Endodermal cell (in vitro differentiated cells): ENCODE results near the gene RSU1. TPM values are rescaled to one million over a fixed set of nuclear protein-coding genes. Genes with fewer than 3 reads are reported as not detected.
A peak's percentile ranks its signal among the peaks of the same experiment; 100 is the strongest.

Experiments
- DNase-seq: peaks from one replicate; pipeline ENCODE4 v3.0.0-alpha.2; 2017
- H3K27ac ChIP-seq: 2 replicates; pipeline ENCODE4 v1.5.1; 2013; ENCODE audit warnings: mild to moderate bottlenecking, low read depth, low read length, moderate library complexity
- H3K27me3 ChIP-seq: 2 replicates; pipeline ENCODE4 v1.6.1; 2013; ENCODE audit warnings: mild to moderate bottlenecking, low read length, moderate library complexity; ENCODE audit not compliant: insufficient read depth, control insufficient read depth, poor library complexity, severe bottlenecking
- H3K36me3 ChIP-seq: 2 replicates; pipeline ENCODE4 v1.7.0; 2013; ENCODE audit warnings: mild to moderate bottlenecking, low read length, moderate library complexity; ENCODE audit not compliant: control insufficient read depth, insufficient read depth
- H3K4me1 ChIP-seq: one replicate; pipeline ENCODE4 v1.7.0; 2013; ENCODE audit warnings: low read length; ENCODE audit not compliant: control insufficient read depth, insufficient read depth
- H3K4me3 ChIP-seq: 2 replicates; pipeline ENCODE4 v1.5.1; 2013; ENCODE audit warnings: mild to moderate bottlenecking, low read length, moderate library complexity
- H3K9ac ChIP-seq: 2 replicates; pipeline ENCODE4 v1.6.1; 2013; ENCODE audit warnings: mild to moderate bottlenecking, low read length, moderate library complexity; ENCODE audit not compliant: poor library complexity, severe bottlenecking; ENCODE audit errors: extremely low read depth
- H3K9me3 ChIP-seq: 2 replicates; pipeline ENCODE4 v1.6.1; 2013; ENCODE audit warnings: mild to moderate bottlenecking, low read length, moderate library complexity; ENCODE audit not compliant: control insufficient read depth
- H3K27ac Mint-ChIP-seq: 2 replicates; pipeline ENCODE4 v1.8.0; 2020; ENCODE audit warnings: mixed read lengths
- H3K27me3 Mint-ChIP-seq: 2 replicates; pipeline ENCODE4 v1.8.0; 2021; ENCODE audit warnings: mild to moderate bottlenecking, mixed read lengths; ENCODE audit not compliant: insufficient read depth
- H3K36me3 Mint-ChIP-seq: 2 replicates; pipeline ENCODE4 v1.8.0; 2020; ENCODE audit warnings: low read depth, mixed read lengths
- H3K4me1 Mint-ChIP-seq: 2 replicates; pipeline ENCODE4 v1.8.0; 2020; ENCODE audit warnings: mixed read lengths
- H3K4me3 Mint-ChIP-seq: 2 replicates; pipeline ENCODE4 v1.8.0; 2020; ENCODE audit warnings: mild to moderate bottlenecking, moderate library complexity, mixed read lengths
- H3K9me3 Mint-ChIP-seq: 2 replicates; pipeline ENCODE4 v1.8.0; 2020; ENCODE audit warnings: mild to moderate bottlenecking, mixed read lengths
- CTCF ChIP-seq: fragments of 200-600 bp; sonication (generic); conservative IDR thresholded peaks from 2 replicates; pipeline ENCODE4 v1.5.0; 2021; ENCODE audit warnings: antibody characterized with exemption, mild to moderate bottlenecking
- WGBS, 2 experiments: methylation state at CpG; one replicate each; pipeline versions ENCODE4 v1.1.5 to v1.1.7; 2013; ENCODE audit warnings: missing lambda C conversion rate in 2 of 2, mixed read lengths in 1 of 2; ENCODE audit not compliant: insufficient coverage in 1 of 2, insufficient read length in 1 of 2; 5-methylcytosine and 5-hydroxymethylcytosine counted together
- long read RNA-seq, 4 experiments: library from polyadenylated mRNA in 2 of 4; library from RNA in 1 of 4; library from capped mRNA in 1 of 4; stranded (forward) in 3 of 4; unstranded in 1 of 4; transcript quantifications; one replicate each; pipeline ENCODE4 v2.0.0, GENCODE V29; 2020 to 2021; ENCODE audit warnings: inconsistent platforms in 1 of 4
- polyA plus RNA-seq, 2 experiments: library from polyadenylated mRNA; stranded (reverse); fragments of 50-300 nt; gene quantifications; one replicate each; pipeline ENCODE4 v1.2.3, GENCODE V29; 2013
- total RNA-seq, 2 donors: library from RNA; stranded (reverse); fragmentation: NEBNext Ultra II Directional in 1 of 2; extraction: Animal tissue kit (Norgen Biotek cat#: 25700) in 1 of 2; gene quantifications; 2 replicates in 1 of 2; 3 replicates in 1 of 2; pipeline ENCODE4 v1.2.1, GENCODE V29; 2021

The RSU1 gene
- 10 to 100 TPM; 39.5 to 46.4 TPM for total RNA-seq
- 45.8 TPM for polyA plus RNA-seq (2013, experiment 1 of 2)
- polyA plus RNA-seq (2013, experiment 2 of 2): 40.9 TPM
- long read RNA-seq, experiment 1, partial matches to known transcripts: 3 of 19 reads
- long read RNA-seq, experiment 1, other reads (novel, unspliced or antisense): 7 of 19 reads
- long read RNA-seq, experiment 2, transcript RSU1-203 (8 exons, 3,919 nt): minor isoform, 8 of 111 reads
- long read RNA-seq, experiment 2, transcript RSU1-201 (9 exons, 3,834 nt): major isoform, 66 of 111 reads
- long read RNA-seq, experiment 2, transcript RSU1-205 (8 exons, 3,639 nt): minor isoform, 25 of 111 reads
- long read RNA-seq, experiment 2, partial matches to known transcripts: 3 of 111 reads
- long read RNA-seq, experiment 2, other reads (novel, unspliced or antisense): 9 of 111 reads
- long read RNA-seq, experiment 3, transcript RSU1-203 (8 exons, 3,919 nt): minor isoform, 19 of 175 reads
- long read RNA-seq, experiment 3, transcript RSU1-205 (8 exons, 3,639 nt): minor isoform, 22 of 175 reads
- long read RNA-seq, experiment 3, transcript RSU1-201 (9 exons, 3,834 nt): major isoform, 125 of 175 reads
- long read RNA-seq, experiment 3, partial matches to known transcripts: 1 of 175 reads
- long read RNA-seq, experiment 3, other reads (novel, unspliced or antisense): 8 of 175 reads
- long read RNA-seq, experiment 4, transcript RSU1-201 (9 exons, 3,834 nt): major isoform, 21 of 29 reads
- long read RNA-seq, experiment 4, partial matches to known transcripts: 4 of 29 reads
- long read RNA-seq, experiment 4, other reads (novel, unspliced or antisense): 3 of 29 reads

- Histone ChIP-seq H3K4me3 (peak within 1 kb of the TSS; percentile 93), H3K36me3 (peaks cover 7% of the 10 kb centered on the region), H3K4me1 (peaks cover 6% of the 10 kb centered on the region), H3K27me3 (no peaks in the 10 kb centered on the region), H3K27ac (peak within 1 kb of the TSS; percentile 62), H3K9ac (peak within 1 kb of the TSS; percentile 53), H3K9me3 (peaks cover 16% of the 10 kb centered on the region)
- peak within 1 kb of the TSS; percentile 95 for H3K27ac Mint-ChIP-seq
- WGBS, 2 experiments: 0% methylated on average over 36 to 65 of the region's 65 CpGs
- peak within 1 kb of the TSS; percentile 88 for H3K4me3 Mint-ChIP-seq
- DNase-seq: peak; percentile 100
- H3K27me3 Mint-ChIP-seq: peaks cover 5% of the 10 kb centered on the region
- peaks cover 14% of the 10 kb centered on the region for H3K4me1 Mint-ChIP-seq
- peaks cover 4% of the 10 kb centered on the region for H3K36me3 Mint-ChIP-seq
- H3K9me3 Mint-ChIP-seq: peaks cover 13% of the 10 kb centered on the region
- no peak for TF ChIP-seq CTCF
These were observed at the start of gene RSU1 for GRCh38 chr10:16817125-16818019. Gene RSU1 (minus strand): TSS chr10:16817424. CDS start chr10:16817081, 343 bp downstream.

- 87 to 90% methylated on average over 5 to 7 of the region's 7 CpGs for WGBS, 2 experiments
- no peak overlapping the region for H3K4me3 ChIP-seq
- H3K4me1 ChIP-seq: peaks cover 7% of the 10 kb centered on the region
These were observed 49.5 kb upstream of the RSU1 start for GRCh38 chr10:16866541-16867275.

More at GRCh38 chr10:16866541-16867275, 49.5 kb upstream of the RSU1 start:
- no peak overlapping the region for H3K27ac Mint-ChIP-seq
- H3K4me1 Mint-ChIP-seq: peaks cover 26% of the 10 kb centered on the region
- H3K9me3 Mint-ChIP-seq: peaks cover 4% of the 10 kb centered on the region
- Histone ChIP-seq H3K9me3 (no peaks in the 10 kb centered on the region), H3K36me3 (no peaks in the 10 kb centered on the region), H3K27ac (no peak overlapping the region), H3K27me3 (no peaks in the 10 kb centered on the region), H3K9ac (no peak overlapping the region)
- TF ChIP-seq CTCF: no peak
- DNase-seq: no peak
- no peaks in the 10 kb centered on the region for H3K36me3 Mint-ChIP-seq
- no peak overlapping the region for H3K4me3 Mint-ChIP-seq
- no peaks in the 10 kb centered on the region for H3K27me3 Mint-ChIP-seq
